Hippocampal formation (tissue), 2 donors: Measurements from ENCODE around the gene ARHGAP22.

Source experiments
- DNase-seq, 2 donors: peaks; one replicate each; lab custom pipeline; 2025; lab: John Stamatoyannopoulos, UW

ARHGAP22 gene

DNA sequence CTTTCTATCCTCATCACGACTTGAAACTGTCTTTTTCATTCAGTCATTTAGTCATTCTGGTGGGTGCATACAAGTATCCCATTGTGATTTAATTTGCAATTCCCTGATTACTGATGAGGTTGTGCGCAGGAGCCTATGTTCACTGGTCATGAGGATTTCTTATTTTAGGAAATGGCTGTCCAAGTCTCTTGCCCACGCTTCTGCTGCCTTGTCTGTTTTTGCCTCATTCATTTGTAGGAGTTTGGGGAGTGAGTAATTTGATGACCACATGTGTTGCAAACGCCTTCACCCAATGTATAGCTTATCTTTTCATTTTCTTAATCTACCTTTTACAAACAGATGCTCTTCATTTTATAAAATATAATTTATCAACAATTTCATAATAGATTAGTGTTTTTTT, 127.3 kb downstream of the ARHGAP22 start:
- DNase-seq: no peak

DNA sequence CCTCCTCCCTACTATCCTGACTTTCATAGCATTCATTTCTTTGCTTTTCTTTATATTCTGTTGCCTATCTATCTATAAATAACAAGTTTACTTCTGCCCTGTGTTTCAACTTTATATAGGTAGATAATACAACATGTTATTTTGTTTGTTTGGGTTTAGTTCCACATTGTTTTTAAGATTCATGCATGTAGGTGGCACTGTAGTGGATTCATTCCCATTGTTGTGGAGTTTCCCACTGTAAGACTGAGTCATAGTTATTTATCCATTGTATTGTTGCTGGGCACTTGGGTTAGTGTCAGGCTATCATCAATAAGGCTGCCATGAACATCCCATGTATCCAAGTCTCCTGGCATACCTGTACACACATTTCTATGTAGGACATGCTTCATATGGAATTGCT, 127.7 kb downstream of the ARHGAP22 start:
- DNase-seq: no peak

DNA sequence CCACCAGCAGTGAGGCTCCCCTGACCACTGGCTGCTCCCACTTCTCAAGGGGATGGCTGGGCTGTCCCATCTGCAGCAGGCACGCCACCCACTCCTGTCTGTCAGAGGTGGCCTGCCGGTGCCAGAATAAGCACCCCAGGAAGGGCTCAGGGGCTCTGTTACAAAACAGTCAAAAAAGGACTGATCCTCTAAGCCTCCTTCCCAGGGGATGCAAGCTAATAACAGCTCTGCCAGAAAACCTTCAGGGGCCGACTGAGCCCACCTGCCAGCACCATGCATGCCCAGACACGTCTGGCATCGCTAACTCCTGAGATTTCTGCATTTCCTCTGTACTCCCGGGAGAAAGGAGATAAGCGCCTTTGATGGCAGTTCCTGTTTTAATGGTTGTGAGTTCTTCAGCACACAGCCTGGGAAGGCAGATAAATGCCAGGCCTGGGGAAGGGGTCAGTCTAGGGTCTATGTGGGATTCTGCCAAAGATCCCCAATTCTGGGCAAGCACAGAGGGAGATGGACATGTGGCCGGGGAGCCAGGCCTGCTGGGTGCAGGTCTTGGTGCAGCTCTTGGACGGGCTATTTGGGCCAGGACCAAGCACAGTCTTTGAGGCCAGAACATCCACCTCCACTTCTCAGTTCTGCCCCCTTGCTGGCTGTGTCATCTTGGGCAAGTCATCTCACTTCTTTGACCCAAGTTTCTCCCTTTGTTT, 128.4 kb downstream of the ARHGAP22 start:
- DNase-seq: no peak

DNA sequence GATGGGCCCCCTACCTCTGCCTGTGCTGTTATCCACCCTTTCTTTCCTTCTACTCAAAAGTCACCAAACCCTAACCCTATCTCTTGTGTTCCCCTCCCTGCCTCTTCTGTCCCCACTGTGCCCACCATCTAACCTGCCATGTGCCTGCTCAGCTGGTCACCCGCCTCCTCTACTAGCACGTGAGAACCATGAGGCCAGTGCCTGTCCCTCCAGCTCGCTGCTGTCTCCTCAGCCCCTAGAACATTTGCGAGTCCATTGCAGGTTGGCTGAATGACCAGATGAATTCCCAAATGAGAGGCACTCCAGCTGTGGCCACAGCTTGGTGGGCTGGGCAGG, 129.0 kb downstream of the ARHGAP22 start:
- DNase-seq: no peak

DNA sequence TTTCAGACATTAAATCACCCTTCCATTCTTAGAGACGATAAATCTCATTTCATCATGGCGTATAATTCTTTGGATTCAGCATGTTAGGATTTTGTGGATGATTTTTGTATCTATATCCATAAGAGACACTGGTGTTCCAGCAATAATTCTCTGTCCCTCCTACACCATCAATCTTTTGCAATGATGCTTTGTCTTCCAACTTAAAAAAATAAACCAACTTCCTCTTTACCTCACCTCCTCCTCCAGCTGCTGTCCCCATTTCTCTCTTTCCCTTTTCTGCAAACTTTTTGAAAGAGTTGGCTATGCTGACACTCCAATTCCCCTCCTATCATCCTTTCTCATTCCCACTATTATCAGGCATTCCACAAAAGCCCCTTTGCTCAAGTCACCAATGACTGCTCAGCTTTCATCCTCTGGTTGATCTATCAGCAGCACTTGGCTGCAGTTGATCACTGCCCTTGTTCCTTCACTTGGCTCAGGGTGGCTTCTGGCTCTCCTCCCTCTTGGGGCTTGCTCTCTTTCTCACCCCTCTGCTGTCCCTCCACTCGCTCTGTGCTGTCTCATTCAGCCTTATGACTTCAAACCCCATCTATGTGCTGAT, 130.0 kb downstream of the ARHGAP22 start:
- DNase-seq: no peak

DNA sequence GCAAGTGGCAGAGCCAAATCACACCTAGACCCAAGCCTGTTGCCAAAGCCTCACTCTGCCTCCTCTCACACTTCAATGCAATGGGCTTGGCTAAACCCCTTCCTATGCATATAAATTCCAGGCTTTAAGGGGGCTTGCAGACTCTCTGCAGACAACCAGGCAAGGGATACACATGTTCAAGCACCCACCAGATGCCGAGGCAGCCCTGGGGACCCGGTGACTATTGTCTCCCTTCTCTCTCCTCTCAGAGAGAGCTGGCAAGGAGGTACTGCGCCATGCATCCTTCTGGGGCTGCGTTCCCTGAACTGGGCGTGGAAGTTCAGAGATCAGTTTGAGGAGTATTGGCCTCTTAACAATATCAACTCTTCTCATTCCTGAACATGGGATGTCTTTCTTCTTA, 131.2 kb downstream of the ARHGAP22 start:
- DNase-seq: no peak

DNA sequence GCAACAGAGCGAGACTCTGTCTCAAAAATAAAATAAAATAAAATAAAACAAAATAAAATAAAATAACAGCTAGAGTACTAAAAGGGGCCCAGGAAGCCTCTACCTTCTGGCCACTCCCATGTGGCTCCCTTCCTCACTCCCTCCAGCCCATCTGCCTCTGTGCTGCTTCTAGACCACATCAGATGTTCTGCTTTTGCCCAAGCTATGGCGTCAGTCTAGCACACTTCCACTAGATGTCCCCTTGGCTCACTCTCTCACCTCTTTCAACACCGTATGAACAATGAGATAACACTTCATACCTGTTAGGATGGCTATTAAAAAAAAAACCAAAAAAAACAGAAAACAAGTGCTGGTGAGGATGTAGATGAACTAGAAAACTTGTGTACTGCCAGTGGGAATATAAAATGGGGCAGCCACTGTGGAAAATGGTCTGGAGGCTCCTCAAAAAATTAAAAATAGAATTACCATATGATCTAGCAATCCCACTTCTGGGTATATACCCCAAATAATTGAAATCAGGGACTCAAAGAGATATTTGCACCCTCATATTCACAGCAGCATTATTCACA, 132.3 kb downstream of the ARHGAP22 start:
- DNase-seq: no peak

DNA sequence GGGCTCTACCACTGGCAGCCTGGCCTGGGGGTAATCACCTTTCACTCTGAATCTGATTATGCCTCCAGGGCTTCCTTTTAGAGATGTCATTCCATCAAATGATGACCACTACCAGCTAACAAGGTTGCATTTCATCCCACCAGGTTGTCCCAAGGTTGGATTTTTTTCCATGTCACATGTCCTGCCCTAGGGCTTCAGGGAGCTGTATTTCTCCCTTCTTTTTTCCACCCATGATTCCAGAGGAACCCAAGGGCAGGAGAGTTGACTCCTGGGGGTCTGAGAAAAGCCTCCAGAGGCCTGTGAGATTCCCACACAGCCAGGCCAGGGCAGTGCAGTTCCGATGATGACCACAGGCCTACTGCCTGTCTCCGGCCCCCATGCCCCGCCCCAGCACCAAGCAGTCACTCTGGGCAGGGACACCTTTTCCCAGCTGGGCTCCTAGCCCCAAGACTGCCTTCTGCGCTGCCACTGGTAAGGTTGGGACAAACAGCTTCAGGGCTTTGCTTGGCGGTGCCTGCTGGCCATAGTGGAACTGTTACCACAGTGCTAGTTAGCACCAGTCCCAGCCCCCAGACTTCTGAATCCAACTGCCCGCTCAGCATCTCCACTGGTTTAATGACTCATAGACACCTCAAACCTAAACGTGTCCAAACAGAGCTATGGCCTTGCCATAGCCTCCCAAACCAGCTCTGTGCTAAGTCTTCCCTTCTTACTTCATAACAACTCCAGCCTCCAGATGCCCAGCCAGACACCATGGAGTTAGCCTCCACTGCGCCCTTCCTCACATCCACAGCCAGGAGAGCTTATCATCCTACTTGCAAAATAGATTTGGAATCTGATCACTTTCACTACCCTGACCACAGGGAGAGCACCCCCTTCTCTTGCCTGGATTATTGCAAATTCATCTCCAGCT, 133.7 kb downstream of the ARHGAP22 start:
- DNase-seq: no peak

DNA sequence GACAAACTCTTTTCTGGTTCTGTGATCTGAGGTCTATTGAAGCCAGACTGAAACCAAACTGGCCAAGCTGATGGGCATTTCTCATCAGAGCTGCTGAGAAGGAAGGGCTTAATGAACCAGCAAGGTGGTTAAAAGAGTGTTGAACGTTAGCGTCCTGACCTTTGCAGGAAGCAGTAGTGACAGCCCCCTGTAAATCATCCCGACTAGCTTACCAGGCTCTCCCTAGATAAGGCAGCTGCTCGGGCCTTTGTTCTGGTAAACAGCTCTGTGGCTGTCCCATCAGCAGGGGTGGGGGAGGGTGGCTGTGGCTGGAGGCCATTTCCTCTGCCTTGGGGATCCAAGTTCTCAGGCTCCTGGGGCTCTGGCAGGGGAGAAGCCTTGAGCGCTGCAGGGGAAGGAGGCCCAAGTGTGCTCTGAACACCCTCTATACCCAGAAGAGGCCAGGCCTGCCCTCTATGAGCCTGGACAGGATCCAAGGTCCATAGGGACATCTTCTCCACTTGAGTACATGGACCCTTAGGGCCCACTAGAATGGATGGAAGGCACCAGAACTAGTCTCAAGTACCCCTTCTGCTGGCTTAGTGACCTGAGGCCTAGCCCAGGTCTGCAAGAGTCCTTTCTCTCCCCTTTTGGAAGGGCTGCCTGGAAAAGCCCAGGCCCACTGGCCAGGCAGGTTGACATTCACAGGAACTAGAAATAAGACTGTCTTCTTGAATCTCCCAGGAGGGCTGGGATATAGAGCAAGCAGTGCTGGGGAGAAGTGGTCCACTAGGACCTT, 134.6 kb downstream of the ARHGAP22 start:
- peak in 1 of 2 donors; percentile 41 for DNase-seq

DNA sequence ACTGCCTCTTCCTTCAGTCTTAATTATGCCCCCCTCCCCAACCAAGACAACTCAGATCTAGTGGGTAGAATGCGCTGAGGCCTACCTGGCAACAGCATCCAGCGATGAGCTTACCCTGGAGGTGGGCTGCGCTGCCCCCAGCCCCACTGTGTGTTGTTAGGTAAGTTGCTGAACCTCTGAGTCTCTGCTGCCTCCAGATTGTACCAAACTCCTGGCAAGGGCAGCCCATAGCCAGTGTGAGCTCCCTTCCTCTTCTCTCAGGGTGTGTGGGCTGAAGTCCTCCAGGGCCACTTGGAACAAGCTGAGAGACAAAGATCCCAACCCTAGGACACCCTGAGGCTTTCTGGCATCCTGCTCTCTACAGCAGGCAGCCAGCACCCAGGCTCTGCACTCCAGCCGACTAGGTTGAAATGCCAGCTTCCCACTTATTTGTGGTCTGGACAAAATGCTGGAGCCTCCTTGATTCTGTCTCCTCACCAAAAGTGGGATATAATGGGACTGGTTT, 135.3 kb downstream of the ARHGAP22 start:
- DNase-seq: no peak

DNA sequence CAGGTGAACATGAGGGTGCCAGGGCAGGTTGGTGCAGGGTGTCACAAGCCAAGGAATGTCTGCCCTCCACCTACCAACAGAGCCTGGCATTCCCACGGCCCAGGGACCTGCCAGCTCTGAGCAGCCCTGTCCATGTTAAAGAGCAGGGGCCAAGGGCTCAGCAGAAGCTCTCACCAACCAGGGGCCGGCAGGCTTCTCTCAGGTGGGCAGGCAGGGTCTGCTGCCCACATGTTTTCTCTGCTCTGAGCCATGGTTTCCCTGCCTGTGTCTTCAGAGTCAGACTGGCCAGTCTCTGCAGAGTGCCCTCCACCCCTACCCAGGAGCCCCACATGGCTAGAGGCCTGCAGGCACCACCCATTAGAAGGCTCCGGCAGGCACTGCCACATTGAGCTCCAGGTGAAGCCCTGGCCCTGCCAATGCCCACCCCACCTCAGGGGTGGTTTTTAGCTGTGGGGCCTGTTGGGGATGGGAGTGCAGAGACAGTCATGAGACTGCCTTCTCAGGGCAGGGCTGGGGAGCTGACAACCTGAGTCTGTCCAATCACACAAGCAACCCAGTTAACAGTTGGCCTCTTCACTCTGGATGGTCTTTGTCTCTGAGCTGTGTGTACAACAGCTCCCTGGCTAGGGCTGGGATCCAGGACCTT, 135.9 kb downstream of the ARHGAP22 start:
- no peak for DNase-seq

DNA sequence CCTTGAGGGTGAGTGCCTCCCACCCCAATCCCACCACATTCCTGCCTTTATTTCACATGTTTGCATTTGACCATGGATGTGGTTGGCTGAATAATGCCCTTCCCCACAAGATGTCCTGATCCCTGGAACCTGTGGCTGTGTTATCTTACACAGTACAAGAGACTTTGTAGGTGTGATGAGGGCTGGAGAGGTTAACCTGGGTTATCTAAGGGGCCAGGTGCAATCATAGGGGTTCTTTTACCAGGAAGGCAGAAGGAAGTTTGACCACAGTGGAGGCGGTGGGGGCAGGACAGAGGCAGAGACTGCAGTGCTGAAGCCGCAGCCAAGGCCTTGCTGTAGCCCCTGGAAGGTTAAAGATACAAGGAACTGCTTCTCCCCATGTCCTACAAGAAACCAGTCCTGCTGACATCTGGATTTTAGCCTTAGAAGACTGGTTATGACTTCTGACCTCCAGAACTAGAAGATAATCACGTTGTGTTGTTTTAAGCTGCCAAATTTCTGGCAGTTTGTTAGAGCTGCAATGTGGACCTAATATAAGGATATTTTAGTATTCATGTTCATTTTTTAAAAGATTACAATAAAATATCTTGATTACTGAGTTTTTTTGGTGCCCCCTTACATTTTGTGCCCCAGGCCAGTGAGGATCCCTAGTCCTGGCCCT, 136.6 kb downstream of the ARHGAP22 start:
- DNase-seq: no peak

DNA sequence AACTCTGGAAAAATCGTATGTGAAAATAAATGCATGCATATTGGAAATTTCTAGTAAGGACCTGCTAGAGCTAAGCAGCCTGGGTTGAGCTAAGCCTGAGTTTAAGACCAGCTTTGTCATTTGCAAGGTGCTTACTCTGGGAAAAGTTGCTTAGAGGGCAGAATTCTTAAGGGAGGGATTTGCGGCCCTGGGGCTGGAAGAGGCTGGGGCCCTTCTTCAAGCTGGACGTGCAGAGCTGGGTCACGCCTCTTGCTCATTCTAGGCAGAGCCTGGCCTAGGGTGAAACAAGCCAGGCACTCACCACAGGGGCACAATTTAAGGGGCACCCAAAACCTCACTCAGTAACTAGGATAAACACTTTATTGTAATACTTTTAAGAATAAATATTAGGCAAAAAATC, 137.2 kb downstream of the ARHGAP22 start:
- DNase-seq: no peak

DNA sequence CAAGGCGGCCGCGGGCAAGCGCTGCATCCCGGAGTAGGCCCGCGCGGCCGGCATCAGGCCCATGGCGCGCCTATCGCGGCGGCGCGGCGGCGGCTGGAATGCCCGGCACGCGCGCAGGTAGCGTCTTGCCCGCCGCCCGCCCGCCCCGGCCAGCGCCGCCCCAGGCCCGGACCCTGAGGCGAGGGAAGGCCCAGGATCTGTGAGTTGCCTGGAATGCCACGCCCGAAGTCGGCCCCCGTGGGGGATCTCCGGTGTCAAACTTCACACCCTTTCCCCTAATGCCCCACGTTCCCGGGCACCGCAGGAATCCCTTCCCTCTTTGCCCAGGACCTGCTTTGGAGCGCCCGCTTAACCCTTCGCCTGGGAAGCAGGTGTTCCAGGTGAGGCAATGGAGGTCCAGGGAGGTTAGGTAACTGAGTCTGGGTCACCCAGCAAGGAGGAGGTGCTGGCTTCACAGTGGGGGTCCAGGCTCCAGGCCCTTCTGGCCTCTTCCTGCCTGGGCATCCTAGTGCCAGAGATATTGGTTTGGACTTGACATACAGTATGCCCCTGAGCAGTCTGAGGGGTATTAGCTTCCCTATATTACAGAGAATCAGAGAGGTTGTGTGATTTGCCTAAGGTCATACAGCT, 138.1 kb downstream of the ARHGAP22 start:
- no peak for DNase-seq

DNA sequence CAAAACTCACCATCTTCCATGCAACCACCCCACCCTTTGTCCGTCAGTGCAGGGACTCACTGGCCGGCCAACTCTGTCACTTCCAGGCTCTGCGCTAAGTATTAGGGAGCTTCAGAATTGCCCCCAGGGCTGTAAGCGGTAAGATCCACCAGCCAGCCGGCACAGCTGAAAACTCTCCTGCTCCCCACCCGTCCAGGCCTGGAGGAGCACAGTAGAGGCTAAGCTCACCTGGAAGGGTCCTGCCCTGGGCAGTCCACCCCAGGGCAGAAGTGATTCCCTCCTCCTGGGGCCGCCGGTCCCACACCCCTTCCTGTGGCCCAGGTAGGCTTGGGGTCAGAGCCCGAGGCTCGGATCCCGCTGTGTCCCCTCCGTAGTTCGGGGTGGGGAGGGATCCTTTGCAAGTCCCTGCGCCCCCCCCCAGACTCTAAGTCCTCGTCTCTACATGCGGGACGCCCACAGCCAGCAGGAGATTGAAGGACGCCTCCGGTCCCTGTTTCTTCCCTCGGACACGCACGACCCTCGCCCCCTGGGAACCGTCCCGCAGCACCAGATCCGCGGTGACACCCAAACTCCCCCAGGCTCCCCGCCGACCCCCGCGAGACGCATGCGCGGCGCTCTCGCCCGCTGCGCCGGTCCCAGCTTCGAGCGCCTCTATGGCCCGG, 138.9 kb downstream of the ARHGAP22 start:
- DNase-seq: no peak

DNA sequence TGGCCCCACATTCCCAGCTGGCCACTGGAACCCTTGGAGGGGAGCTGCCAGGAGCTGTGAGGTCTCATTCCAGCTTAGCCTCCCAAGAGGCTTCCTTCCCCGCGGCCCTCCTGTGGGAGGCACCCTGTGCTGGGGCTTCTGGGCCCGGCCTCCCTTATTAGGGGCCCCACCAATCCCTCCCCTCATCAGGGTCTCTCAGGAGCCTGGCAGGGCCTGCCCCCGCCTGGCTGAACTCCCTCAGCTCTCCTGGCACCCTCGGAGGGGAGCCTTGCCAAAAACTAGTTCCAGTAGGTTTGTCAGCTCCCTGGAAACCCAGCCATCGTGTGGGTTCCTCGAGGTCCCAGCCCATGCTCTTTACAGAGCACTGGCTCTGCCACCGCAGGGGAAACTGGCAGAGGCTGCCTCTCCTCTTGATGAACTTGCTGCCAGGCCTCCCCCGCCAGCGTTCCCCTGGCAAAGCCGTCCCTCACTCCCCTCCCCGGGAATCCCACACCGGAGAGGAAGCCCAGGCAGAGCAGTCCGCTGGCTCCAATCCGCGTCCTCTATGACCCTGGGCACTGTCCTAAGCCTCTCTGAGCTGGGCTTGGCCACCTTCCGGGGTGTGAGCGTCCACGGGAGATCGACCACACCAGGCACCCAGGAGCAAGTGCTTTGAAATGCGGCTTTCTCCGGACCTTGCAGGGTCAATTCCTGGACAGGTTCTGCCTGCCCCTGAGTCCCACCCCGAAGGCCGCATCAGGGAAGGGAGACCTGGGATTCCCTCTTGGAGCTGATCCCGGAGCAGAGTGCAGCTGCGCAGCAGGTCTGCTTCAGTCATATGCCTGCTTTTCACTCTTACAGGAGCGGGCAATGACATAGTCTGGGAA, 139.8 kb downstream of the ARHGAP22 start:
- DNase-seq: peak in 1 of 2 donors; percentile 37

DNA sequence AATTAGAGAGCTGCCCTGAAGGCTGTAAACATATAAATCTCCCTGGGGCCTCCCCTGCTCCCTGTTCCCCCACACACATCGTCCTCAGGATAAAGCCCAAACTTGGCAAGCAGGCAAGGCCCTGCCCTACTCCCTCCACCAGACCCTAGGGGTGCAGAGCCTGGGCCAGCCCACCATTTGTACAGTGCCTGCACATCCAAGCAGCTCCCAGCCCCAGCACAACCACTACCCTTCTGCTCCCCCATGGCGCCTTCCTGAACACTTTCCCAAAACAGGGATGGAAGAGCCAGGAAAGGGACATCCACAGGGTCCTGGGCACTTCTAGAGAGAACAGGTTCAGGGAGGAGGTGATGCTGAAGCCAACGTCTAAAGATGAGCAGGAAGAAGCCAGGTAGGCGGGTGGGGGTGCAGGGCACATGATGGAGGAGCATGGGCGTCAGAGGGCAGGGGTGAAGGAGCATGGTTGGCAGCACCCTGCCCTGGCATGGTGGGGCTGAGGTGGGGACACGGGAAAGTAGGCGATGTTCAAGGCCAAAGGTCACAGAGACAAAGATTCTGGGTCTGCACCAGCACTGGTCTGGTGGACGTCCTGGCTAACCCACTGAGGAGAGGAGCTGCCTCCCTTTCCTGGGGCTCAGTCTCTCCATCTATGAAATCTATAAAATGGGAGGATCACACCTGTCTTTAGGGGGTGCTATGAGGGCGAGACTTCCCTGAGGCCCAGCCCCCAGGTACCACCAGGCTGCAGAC, 140.6 kb downstream of the ARHGAP22 start:
- no peak for DNase-seq
